Urinary bladder (tissue), 4 donors: ENCODE results near the gene NFX1. TPM values are rescaled to one million over a fixed set of nuclear protein-coding genes. Genes with fewer than 3 reads are reported as not detected.
"Not testable (repeated sequence)": the region's sequence is repeated elsewhere in the genome, so short reads cannot be mapped to it uniquely, and the experiment has no call there.

Experiments
- DNase-seq: peaks from one replicate; pipeline ENCODE4 v3.0.0-alpha.2; 2015; ENCODE audit errors: extremely low spot score
- H3K27ac ChIP-seq: one replicate; pipeline ENCODE4 v1.5.1; 2013; ENCODE audit warnings: low read depth, mild to moderate bottlenecking, moderate library complexity
- H3K36me3 ChIP-seq: one replicate; pipeline ENCODE4 v1.6.1; 2013; ENCODE audit warnings: mild to moderate bottlenecking, moderate library complexity; ENCODE audit not compliant: insufficient read depth
- H3K4me1 ChIP-seq: one replicate; pipeline ENCODE4 v1.6.1; 2013; ENCODE audit warnings: mild to moderate bottlenecking, moderate library complexity; ENCODE audit not compliant: insufficient read depth
- H3K4me3 ChIP-seq: one replicate; pipeline ENCODE4 v1.5.1; 2013; ENCODE audit warnings: low read depth, low read length
- WGBS: extraction: QIAGEN DNeasy Blood & Tissue Kit; methylation state at CpG from one replicate; pipeline ENCODE4 v1.1.7; 2013; 5-methylcytosine and 5-hydroxymethylcytosine counted together
- polyA plus RNA-seq: library from polyadenylated mRNA; stranded (reverse); fragments of 200-250 nt; gene quantifications from one replicate; pipeline ENCODE4 v1.2.3, GENCODE V29; 2013
- total RNA-seq: library from RNA; depleted of rRNA; stranded (reverse); fragments of >200 nt; gene quantifications from one replicate; pipeline ENCODE4 v1.2.3, GENCODE V29; 2014
- donor health status: healthy with polysubstance abuse.
- donor health status: healthy.

NFX1 gene
- total and polyA plus RNA-seq, 2 donors: 21.9 to 24.1 TPM

DNA sequence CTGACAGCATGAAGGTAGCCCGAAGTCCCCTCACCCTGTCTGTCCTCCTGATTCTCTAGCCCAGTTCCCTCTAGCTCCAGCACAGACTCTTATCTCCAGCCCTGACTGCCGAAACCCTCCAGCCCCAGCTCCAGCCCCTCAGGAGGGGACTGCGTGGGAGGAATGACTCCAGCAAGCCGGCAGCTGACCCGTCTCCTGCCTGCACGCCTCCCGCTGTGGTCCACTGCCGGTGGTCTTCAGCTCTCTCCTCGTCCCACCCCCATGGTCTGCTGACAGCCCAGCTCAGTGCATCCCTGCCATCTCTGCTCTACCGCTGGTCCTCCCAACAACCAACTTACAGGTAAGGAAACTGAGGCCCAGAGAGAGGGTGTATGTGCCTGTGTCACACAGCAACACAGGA is 111.5 kb downstream of the NFX1 start:
- 57% methylated on average over 9 of the region's 10 CpGs for WGBS
- not testable (repeated sequence) for H3K27ac ChIP-seq, H3K4me3 ChIP-seq, H3K36me3 ChIP-seq, H3K4me1 ChIP-seq, DNase-seq

DNA sequence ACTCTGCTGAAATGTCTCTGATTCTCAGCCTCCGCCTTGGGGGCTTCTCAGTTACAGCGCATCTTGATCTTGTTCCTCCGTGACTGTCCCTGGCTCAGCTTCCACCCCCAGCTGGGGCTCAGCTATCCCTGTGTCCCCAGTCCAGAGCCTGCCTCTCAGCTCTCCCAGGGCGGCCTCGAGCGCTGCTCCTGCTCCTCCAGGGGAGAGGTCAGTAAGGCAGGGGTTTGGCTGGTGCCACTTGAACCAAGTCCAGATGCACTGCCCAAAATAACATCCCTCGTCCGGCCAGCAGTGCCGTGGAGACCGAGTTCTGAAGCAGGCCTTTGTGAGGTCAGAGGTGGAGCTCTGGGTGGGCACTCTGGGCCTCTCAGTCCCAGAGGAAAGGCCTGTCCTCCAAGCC is 112.1 kb downstream of the NFX1 start, which contains the start of gene AQP7:
Gene AQP7 (minus strand): TSS at position 198 of the 400 bp plus-strand sequence. CDS start 1,306 bp downstream, outside the sequence.
- H3K36me3 ChIP-seq, H3K4me3 ChIP-seq, H3K27ac ChIP-seq, H3K4me1 ChIP-seq, DNase-seq: not testable (repeated sequence)
- 66% methylated on average over 10 of the region's 10 CpGs for WGBS

DNA sequence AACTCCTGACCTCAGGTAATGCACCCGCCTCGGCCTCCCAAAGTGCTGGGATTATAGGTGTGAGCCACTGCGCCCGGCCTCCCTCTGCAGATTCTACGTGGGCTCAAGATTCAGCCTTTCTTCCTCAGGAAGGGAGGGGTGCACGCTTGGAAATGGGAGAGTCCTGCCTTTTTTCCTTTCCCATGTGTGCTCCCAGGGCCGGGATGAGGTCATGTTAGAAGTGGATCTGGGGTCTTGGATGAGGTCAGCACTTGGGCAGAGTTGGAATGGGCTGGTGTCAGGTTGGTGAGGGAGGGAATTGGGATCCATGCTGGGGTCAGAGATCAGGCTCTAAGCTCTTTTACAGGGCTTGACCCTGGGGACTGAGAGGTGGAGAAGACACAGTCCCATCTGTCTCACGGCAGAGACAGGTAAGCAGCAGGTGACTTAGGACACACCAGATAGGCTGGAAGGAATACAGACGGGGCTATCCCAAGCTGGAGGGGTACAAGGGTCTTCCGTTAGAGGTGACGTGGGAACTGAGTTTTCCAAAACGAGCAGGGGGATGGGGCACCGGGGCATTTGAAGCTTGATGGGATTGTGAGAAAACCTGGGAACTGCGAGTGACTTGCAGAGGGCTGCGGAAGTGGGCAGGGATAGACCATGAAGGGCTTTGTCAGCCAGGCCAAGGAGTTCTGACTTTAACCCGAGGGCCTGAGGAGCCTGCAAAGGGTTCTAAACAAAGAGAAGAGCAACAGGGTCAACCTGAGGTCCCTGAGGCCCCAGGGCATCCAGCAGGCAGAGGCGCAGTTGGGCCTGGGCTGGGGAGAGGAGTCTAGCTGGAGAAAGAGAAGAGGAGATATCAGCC is 113.8 kb downstream of the NFX1 start:
- no peak overlapping the region for H3K4me3 ChIP-seq
- no peak overlapping the region for H3K27ac ChIP-seq
- H3K4me1 ChIP-seq: no peaks in the 10 kb centered on the region
- WGBS: 82% methylated on average over 17 of the region's 17 CpGs
- H3K36me3 ChIP-seq: no peaks in the 10 kb centered on the region
- no peak for DNase-seq

DNA sequence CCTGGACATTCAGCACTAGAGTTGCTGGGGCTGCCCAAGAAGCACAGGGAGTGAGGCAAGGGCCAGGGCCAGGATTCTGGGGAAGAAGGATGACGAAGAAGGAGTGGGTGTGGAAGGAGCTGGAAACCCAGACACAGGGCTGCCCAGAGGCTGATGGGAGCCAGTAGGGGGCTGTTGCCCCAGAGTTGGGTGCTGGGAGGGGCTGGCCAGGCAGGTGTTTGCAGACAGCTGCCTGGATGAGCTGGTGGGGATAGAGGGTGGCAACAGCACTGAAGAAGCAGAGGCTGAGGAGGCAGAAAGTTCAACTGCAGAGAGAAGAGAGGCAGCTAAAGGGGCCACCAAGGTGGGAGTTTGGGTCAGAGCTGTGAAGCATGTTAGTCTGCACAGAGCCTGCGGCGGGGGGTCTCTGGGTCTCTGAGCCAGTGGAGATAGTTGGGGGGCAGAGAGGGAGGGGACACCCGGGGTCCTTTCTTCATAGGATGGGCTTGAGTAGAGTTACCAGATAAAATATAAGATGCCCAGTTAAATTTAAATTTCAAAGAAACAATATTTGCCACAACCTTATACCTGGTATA is 114.6 kb downstream of the NFX1 start:
- DNase-seq: no peak
- no peak overlapping the region for H3K27ac ChIP-seq
- H3K4me3 ChIP-seq: no peak overlapping the region
- H3K4me1 ChIP-seq: no peaks in the 10 kb centered on the region
- no peaks in the 10 kb centered on the region for H3K36me3 ChIP-seq
- WGBS: 89% methylated on average over 4 of the region's 4 CpGs

DNA sequence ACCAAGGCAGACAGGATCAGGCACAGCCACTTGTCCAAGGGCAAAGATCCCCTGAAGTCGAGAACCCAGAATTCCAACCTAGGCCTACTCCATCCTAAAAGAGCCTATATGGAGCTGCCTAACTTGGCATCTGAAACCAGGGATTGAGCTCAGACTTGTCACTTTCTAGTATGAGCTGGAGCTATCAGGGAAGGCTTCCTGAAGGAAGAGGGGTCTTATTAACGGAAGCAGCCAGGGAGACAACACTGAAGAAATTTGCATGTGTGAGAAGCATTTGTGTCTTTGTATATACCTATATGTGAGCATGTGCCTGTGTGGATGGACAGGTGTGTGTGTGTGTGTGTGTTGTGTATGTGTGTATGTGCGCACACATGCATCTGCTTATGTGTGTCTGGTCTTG is 116.7 kb downstream of the NFX1 start:
- H3K4me1 ChIP-seq: no peaks in the 10 kb centered on the region
- no peaks in the 10 kb centered on the region for H3K36me3 ChIP-seq
- no peak for DNase-seq
- 97% methylated on average over 3 of the region's 3 CpGs for WGBS
- H3K4me3 ChIP-seq: no peak overlapping the region
- no peak overlapping the region for H3K27ac ChIP-seq

DNA sequence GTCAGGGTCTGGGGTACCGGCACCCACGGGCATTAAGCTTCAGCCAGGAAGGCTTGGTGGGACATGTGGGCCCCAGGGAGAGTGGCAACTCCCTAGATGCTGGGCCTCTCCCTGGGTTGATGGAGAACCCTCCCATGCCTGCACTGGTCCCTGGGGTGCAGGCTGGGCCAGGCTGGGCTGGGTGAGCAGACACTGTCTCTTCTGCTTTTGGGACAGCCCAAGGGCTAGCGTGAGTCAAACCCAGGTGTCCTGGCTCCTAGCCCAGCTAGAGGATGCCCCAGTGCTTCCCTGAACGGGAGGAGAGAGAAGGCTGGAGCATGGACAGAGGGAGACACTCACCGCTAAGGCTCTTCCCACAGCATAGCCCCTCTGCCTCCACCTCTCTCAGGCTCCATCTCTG is 117.8 kb downstream of the NFX1 start:
- H3K4me1 ChIP-seq: no peaks in the 10 kb centered on the region
- H3K36me3 ChIP-seq: no peaks in the 10 kb centered on the region
- H3K4me3 ChIP-seq: no peak overlapping the region
- no peak for DNase-seq
- 77% methylated on average over 5 of the region's 5 CpGs for WGBS
- no peak overlapping the region for H3K27ac ChIP-seq

DNA sequence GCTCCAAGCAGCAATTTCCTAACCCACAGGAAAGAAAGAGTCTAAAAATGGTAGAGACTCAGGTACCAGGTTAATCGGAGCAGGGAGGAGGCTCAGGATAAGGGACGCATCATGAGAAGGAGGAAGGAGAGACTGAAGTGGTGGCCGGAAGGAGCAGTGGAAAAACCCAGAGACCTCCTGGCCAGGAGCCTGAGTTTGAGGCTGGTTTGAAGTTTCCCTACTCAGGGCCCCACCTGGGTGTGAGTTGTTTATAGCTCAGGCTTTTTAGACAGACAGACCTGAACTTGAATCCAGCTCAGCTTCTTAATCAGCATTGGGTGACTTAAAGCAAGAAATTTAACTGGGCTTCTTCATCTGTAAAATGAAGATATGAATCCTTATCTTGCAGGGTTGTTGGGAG is 124.0 kb downstream of the NFX1 start:
- no peaks in the 10 kb centered on the region for H3K36me3 ChIP-seq
- WGBS: 57% methylated on average over 3 of the region's 3 CpGs
- no peaks in the 10 kb centered on the region for H3K4me1 ChIP-seq
- H3K4me3 ChIP-seq: no peak overlapping the region
- DNase-seq: no peak
- H3K27ac ChIP-seq: no peak overlapping the region

DNA sequence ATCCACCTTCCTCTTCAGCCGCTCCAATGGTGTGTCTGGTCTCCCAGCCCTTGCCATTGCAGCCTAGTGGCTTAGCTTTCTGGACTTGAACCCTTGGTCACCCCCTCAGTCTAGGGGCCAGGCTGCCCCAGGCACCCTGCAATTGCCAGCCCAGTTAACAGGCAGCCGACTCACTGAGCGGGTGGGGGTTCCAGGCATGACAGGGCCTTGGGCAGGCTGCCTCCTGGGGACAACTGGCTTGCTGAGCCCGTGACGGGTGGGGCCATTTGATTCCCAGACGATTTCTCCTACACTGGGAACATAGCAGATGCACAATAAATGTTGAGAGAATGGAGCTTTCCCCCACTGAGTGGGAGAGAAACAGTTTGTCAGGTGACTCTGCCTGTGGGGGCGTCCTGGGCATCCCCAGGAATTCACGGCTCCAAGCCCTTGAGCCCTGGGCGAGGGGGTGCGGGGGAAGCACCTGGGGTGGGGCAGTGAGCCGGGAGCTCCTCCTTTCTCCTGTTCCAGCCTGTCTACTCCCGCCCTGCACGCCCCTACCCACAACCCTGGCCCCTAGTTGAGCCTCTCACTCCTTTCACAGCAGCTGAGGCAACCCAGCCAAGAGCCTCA is 124.7 kb downstream of the NFX1 start:
- WGBS: 68% methylated on average over 13 of the region's 13 CpGs
- DNase-seq: no peak
- no peaks in the 10 kb centered on the region for H3K36me3 ChIP-seq

DNA sequence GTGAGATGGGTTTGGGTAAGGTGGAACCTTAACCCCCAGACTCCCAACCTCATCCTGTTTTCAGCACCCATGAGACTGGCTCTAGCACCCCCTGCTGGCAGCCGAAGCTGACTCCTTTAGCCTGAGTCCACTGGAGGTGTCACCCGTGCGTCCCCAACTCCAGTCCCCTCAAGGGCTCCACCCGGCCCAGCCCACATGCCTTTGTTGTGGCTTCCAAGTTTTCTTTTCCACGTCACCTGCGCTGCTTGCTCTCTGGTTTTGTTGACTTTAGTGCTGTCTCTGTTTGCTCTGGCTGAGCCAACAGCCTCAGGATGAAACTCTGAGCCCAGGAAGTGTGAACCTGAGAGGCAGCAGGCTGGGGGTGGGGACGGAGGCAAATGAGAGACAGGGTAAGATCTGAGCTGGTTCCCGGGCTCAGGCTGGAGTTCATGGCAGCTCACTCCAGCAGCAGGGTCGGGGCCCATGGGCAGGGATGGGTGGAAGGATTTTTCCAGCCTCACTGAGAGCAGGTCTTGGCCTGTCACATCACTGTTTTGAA is 125.3 kb downstream of the NFX1 start:
- Histone ChIP-seq H3K4me3 (no peak overlapping the region), H3K4me1 (no peaks in the 10 kb centered on the region), H3K27ac (peak overlapping the region; percentile 11), H3K36me3 (no peaks in the 10 kb centered on the region)
- 26% methylated on average over 9 of the region's 9 CpGs for WGBS
- DNase-seq: peak; percentile 61

More for the DNA sequence above, 124.7 kb downstream of the NFX1 start:
- Histone ChIP-seq H3K4me3 (no peak overlapping the region), H3K27ac (peak overlapping the region; percentile 11), H3K4me1 (no peaks in the 10 kb centered on the region)

DNA sequence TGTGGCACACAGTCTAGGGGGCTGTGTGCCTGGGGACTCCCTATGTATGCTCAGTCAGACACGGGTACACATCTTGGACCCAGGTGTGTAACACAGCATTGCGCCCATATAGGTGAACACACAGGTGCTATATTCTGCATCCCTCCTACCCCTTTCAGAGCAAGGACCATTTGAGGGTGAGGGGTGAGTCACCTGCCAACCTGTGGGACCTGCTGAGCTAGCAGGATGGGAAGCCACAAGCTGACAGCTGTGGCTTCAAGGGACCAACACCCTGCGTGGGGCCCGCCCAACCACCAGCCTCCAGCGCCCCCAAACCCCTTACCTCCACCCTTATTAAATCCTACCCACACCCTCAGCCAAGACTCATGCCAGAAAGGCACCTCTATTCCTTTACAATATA is 126.7 kb downstream of the NFX1 start:
- H3K27ac ChIP-seq: no peak overlapping the region
- H3K4me3 ChIP-seq: no peak overlapping the region
- no peaks in the 10 kb centered on the region for H3K4me1 ChIP-seq
- no peaks in the 10 kb centered on the region for H3K36me3 ChIP-seq
- 70% methylated on average over 5 of the region's 5 CpGs for WGBS
- DNase-seq: no peak

DNA sequence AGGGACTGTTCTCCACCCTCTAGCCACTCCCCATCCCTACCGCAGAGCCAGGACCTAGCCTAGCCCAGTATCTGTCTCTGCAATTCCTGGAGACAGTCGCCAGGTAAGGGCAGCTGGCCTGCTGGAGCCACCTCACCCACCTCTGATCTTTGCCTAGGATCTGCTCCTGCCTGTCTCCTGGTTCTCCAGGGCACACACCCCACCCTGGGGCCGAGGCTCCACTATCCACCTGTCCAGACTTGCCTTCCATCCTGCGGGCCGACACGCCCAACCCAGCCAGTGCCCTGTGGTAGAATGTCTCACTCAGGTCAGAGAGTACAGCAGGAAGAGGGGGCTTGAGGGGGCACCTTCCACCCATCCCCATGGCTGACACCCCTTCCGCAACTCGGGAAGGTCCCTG is 127.8 kb downstream of the NFX1 start:
- peak; percentile 36 for DNase-seq
- Histone ChIP-seq H3K36me3 (no peaks in the 10 kb centered on the region), H3K4me3 (no peak overlapping the region), H3K27ac (peak overlapping the region; percentile 39), H3K4me1 (no peaks in the 10 kb centered on the region)
- 88% methylated on average over 8 of the region's 8 CpGs for WGBS

DNA sequence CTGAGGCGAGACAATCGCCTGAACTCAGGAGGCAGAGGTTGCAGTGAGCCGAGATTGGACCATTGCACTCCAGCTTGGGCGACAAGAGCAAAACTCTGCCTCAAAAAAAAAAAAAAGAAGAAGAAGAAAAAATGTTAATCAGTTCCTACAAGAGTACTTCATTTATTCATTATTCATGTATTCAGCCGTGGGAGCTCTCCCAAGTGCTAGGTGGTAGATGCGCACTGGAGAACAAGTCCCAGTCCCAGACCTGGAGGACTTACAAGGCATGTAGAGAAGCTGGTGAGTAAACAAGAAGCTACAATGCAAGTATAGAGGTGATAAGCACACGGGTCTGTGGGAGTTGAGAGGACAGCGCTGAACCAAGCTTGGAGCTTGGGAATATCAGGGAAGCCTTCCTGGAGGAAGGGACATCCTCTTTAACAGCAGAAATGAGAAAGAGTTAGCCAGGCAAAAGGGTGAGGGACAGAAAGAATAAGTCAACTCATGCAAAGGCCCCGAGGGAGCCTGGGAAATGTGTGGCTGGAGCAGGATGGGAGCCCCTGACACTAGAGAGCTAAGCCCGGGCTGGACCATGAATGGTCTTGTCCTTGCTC is 129.5 kb downstream of the NFX1 start:
- Histone ChIP-seq H3K4me3 (no peak overlapping the region), H3K36me3 (no peaks in the 10 kb centered on the region), H3K27ac (no peak overlapping the region), H3K4me1 (no peaks in the 10 kb centered on the region)
- 77% methylated on average over 10 of the region's 10 CpGs for WGBS
- DNase-seq: no peak
